B cell (primary cell): ENCODE data around the gene RASSF1. TPM values are rescaled to one million over a fixed set of nuclear protein-coding genes. Genes with fewer than 3 reads are reported as not detected.
A peak's percentile ranks its signal among the peaks of the same experiment; 100 is the strongest.

Source experiments
- ATAC-seq: fragments of 200-7000 bp; cut with Tn5 transposase; one replicate; pipeline ENCODE4 v1.10.0; 2021; ENCODE audit warnings: low read depth, mild to moderate bottlenecking, moderate number of reproducible peaks, moderate library complexity
- CTCF ChIA-PET: fragments of 350-600 bp; sonication (Branson Sonifier 250); formaldehyde crosslinking; loops from one replicate; lab custom pipeline; 2021; ENCODE audit warnings: antibody characterized with exemption, inconsistent platforms; lab: Charles Lee
- POLR2A ChIA-PET: fragments of 350-600 bp; sonication (Branson Sonifier 250); formaldehyde crosslinking; loops from one replicate; lab custom pipeline; 2021; ENCODE audit warnings: antibody characterized with exemption; lab: Charles Lee
- DNase-seq: peaks from one replicate; pipeline ENCODE4 v3.0.0; 2013
- H2AFZ ChIP-seq: 2 replicates; pipeline ENCODE4 v1.6.1; 2012; ENCODE audit warnings: mild to moderate bottlenecking, low read depth, low read length; ENCODE audit not compliant: insufficient read depth, poor library complexity, severe bottlenecking
- H3K27ac ChIP-seq, 2 donors: 1 replicate in 1 of 2; 2 replicates in 1 of 2; pipeline ENCODE4 v1.5.1; 2012 to 2013; ENCODE audit warnings: low read length in 2 of 2, mild to moderate bottlenecking in 2 of 2, moderate library complexity in 1 of 2
- H3K27me3 ChIP-seq, 4 experiments: fragments of 200-600 bp in 1 of 4; sonication (generic) in 1 of 4; replicated peaks in 1 of 4; 1 replicate in 2 of 4; 2 replicates in 2 of 4; pipeline versions ENCODE4 v1.6.1 to v1.7.0; 2013 to 2016; ENCODE audit warnings: low read length in 3 of 4, mild to moderate bottlenecking in 2 of 4, mixed read lengths in 1 of 4, moderate library complexity in 1 of 4; ENCODE audit not compliant: insufficient read depth in 4 of 4, control insufficient read depth in 3 of 4; ENCODE audit errors: control extremely low read depth in 1 of 4
- H3K36me3 ChIP-seq, 2 experiments: replicated peaks in 1 of 2; 1 replicate in 1 of 2; 2 replicates in 1 of 2; pipeline versions ENCODE4 v1.6.1 to v1.7.1; 2013; ENCODE audit warnings: low read length in 1 of 2; ENCODE audit not compliant: insufficient read depth in 2 of 2, control insufficient read depth in 1 of 2; ENCODE audit errors: control extremely low read depth in 1 of 2, extremely low read depth in 1 of 2
- H3K4me1 ChIP-seq, 2 donors: fragments of 200-600 bp in 1 of 2; sonication (generic) in 1 of 2; 1 replicate in 1 of 2; 2 replicates in 1 of 2; pipeline versions ENCODE4 v1.5.1 to v1.6.1; 2013 to 2017; ENCODE audit warnings: low read length in 2 of 2; ENCODE audit not compliant: control insufficient read depth in 2 of 2, insufficient read depth in 2 of 2
- H3K4me2 ChIP-seq: replicated peaks from 2 replicates; pipeline ENCODE3; 2012; ENCODE audit warnings: mild to moderate bottlenecking, low read depth, low read length; ENCODE audit not compliant: poor library complexity, severe bottlenecking
- H3K4me3 ChIP-seq, 5 experiments: fragments of 200-600 bp in 1 of 5; sonication (generic) in 1 of 5; 1 replicate in 3 of 5; 2 replicates in 2 of 5; pipeline versions ENCODE4 v1.5.1 to v1.7.0; 2011 to 2016; ENCODE audit warnings: low read length in 4 of 5, mild to moderate bottlenecking in 4 of 5, low read depth in 2 of 5, control low read depth in 1 of 5, moderate library complexity in 1 of 5; ENCODE audit not compliant: insufficient read depth in 1 of 5; ENCODE audit errors: control extremely low read depth in 1 of 5, extremely low read depth in 1 of 5
- H3K79me2 ChIP-seq: fragments of 200-600 bp; sonication (generic); one replicate; pipeline ENCODE4 v1.6.0; 2016; ENCODE audit warnings: low read length; ENCODE audit not compliant: control insufficient read depth, insufficient read depth
- H3K9ac ChIP-seq: fragments of 200-600 bp; sonication (generic); 2 replicates; pipeline ENCODE4 v1.6.1; 2017; ENCODE audit warnings: mild to moderate bottlenecking, low read length, moderate library complexity
- H3K9me3 ChIP-seq, 3 donors: one replicate each; pipeline versions ENCODE4 v1.6.1 to v1.7.1; 2013; ENCODE audit warnings: low read length in 2 of 3; ENCODE audit not compliant: control insufficient read depth in 2 of 3, insufficient read depth in 1 of 3; ENCODE audit errors: control extremely low read depth in 1 of 3
- H4K20me1 ChIP-seq: 2 replicates; pipeline ENCODE4 v1.6.0; 2012; ENCODE audit warnings: mild to moderate bottlenecking, low read length; ENCODE audit not compliant: insufficient read depth, control insufficient read depth, poor library complexity, severe bottlenecking
- H3K27ac Mint-ChIP-seq: one replicate; pipeline ENCODE4 v1.8.0; 2021; ENCODE audit warnings: mixed read lengths
- H3K27me3 Mint-ChIP-seq: one replicate; pipeline ENCODE4 v1.8.0; 2021; ENCODE audit warnings: mixed read lengths
- H3K4me1 Mint-ChIP-seq: one replicate; pipeline ENCODE4 v1.8.0; 2021; ENCODE audit warnings: mixed read lengths
- H3K4me3 Mint-ChIP-seq: one replicate; pipeline ENCODE4 v1.8.0; 2021; ENCODE audit warnings: mixed read lengths
- H3K9me3 Mint-ChIP-seq: one replicate; pipeline ENCODE4 v1.8.0; 2022; ENCODE audit warnings: mixed read lengths; ENCODE audit not compliant: insufficient read depth
- EZH2 ChIP-seq: IDR thresholded peaks from 2 replicates; pipeline ENCODE4 v1.6.1; 2012; ENCODE audit warnings: borderline replicate concordance, low read depth, mild to moderate bottlenecking, moderate library complexity, low read length; ENCODE audit not compliant: insufficient read depth, poor library complexity, severe bottlenecking
- WGBS: methylation state at CpG from one replicate; pipeline ENCODE4 v1.1.5; 2013; ENCODE audit warnings: missing lambda C conversion rate; ENCODE audit not compliant: insufficient coverage; 5-methylcytosine and 5-hydroxymethylcytosine counted together
- intact Hi-C: fragments of 100-400 bp; cut with micrococcal nuclease; formaldehyde crosslinking; loops from one replicate; pipeline ENCODE4 v1.10.0; 2022
- polyA plus RNA-seq: library from polyadenylated mRNA; depleted of rRNA; stranded (reverse); fragments of >200 nt; gene quantifications from 2 replicates; pipeline ENCODE4 v1.2.3, GENCODE V29; 2012
- total RNA-seq, 2 donors: library from RNA; stranded (reverse); fragments of 120-200 nt in 1 of 2; gene quantifications; 1 replicate in 1 of 2; 2 replicates in 1 of 2; pipeline versions ENCODE4 v1.2.3 to v1.2.4, GENCODE V29; 2013 to 2022
- TF ChIP-seq, protein P1 (sequence below): fragments of 200-600 bp; IDR thresholded peaks from one replicate; pipeline ENCODE4 v1.8.0; 2022; ENCODE audit warnings: antibody characterized with exemption, mild to moderate bottlenecking

Gene RASSF1
- total and polyA plus RNA-seq, 2 donors (not counting 1 experiment from before 2014, with no cell fraction given) = 121 to 223 TPM

DNA sequence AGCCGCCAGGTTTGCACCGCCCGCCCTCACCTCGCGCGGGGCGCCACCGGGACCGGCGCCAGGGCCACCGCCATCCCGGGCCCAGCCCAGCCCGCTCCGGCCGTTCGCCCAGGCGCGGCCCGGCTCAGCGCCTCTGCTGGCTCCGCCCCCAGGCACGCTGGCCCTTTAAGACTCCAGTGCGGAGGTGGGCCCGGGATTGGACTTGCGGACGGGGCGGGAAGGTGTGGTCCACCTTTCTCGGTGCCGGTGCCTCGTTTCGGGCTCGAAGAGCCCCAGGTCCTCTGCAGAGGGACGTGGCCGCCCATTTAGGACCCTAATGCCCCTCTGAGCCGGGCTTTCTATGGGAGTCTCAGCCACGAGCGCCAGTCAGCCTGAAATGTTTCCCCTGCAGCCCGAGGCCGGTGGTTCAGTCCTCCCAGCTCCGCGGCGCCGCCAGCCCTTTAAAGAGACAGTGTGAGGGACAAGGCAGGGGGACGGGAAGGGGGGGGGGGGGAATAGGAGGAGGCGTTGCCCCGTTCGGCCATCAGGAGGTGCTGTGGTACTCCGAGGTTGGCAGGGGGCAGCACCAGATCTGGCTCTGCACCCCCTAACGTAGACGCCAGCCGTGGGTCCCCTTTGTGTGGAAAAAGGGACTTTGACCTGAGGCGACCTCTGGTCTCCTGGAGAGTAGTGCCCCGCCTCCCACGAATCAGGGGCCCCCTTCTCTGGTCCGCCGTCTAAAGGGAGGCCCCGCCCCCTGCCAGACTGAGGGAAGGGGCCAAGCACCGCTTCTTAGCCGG lies 19.1 kb downstream of the RASSF1 start:
- Mint-ChIP-seq H3K4me3 (peak overlapping the region; percentile 98), H3K27me3 (no peaks in the 10 kb centered on the region), H3K4me1 (peaks cover 49% of the 10 kb centered on the region), H3K27ac (peak overlapping the region; percentile 97), H3K9me3 (no peaks in the 10 kb centered on the region)
- Histone ChIP-seq H3K4me3 (peak overlapping the region; percentile 64 to 95 (median 74)), H3K27me3 (no peaks in the 10 kb centered on the region), H3K79me2 (peaks cover 7% of the 10 kb centered on the region), H3K4me2 (peak overlapping the region; percentile 95), H3K4me1 (peaks cover 22 to 58% of the 10 kb centered on the region in 2 donors), H4K20me1 (no peaks in the 10 kb centered on the region), H3K9ac (peak overlapping the region; percentile 96), H3K9me3 (peaks cover 0 to 3% (median 0%) of the 10 kb centered on the region in 3 donors), H3K36me3 (peaks cover 0 to 16% of the 10 kb centered on the region in 2 experiments), H2AFZ (peak overlapping the region; percentile 99), H3K27ac (peak overlapping the region; percentile 94 to 96)
- CTCF ChIA-PET = interaction anchor here (0.6 to 2.0 kb wide), 9 partner anchors 16 to 288 kb away, joined by 3 to 9 read pairs (median 3); partner anchors contain the start of genes CYB561D2, HYAL3, IFRD2 and NAA80
- TF ChIP-seq EZH2 = no peak
- TF ChIP-seq, protein P1, sequence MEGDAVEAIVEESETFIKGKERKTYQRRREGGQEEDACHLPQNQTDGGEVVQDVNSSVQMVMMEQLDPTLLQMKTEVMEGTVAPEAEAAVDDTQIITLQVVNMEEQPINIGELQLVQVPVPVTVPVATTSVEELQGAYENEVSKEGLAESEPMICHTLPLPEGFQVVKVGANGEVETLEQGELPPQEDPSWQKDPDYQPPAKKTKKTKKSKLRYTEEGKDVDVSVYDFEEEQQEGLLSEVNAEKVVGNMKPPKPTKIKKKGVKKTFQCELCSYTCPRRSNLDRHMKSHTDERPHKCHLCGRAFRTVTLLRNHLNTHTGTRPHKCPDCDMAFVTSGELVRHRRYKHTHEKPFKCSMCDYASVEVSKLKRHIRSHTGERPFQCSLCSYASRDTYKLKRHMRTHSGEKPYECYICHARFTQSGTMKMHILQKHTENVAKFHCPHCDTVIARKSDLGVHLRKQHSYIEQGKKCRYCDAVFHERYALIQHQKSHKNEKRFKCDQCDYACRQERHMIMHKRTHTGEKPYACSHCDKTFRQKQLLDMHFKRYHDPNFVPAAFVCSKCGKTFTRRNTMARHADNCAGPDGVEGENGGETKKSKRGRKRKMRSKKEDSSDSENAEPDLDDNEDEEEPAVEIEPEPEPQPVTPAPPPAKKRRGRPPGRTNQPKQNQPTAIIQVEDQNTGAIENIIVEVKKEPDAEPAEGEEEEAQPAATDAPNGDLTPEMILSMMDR = peak; percentile 65
- POLR2A ChIA-PET = interaction anchor here (0.7 to 2.3 kb wide), 6 partner anchors 16 to 107 kb away, joined by 3 to 24 read pairs (median 6); partner anchors contain the start of genes HYAL3, IFRD2 and NAA80
- ATAC-seq (peak; percentile 80), DNase-seq (peak; percentile 94)
- 1% methylated on average over 59 of the region's 59 CpGs for WGBS
- intact Hi-C loops = loop anchor here (1.0 to 5.0 kb wide), 6 partner anchors 15 to 127 kb away; partner anchors contain the start of genes GNAI2, HYAL3, IFRD2 and NAA80
